GM19099 (cell line): ENCODE measurements around the gene CPNE2.

Experiments used
- POLR2A ChIP-seq: IDR thresholded peaks from 3 replicates; pipeline ENCODE4 v1.6.1; 2011; ENCODE audit warnings: low read depth; ENCODE audit not compliant: insufficient read length; ENCODE audit errors: extremely low read depth

Gene CPNE2

DNA sequence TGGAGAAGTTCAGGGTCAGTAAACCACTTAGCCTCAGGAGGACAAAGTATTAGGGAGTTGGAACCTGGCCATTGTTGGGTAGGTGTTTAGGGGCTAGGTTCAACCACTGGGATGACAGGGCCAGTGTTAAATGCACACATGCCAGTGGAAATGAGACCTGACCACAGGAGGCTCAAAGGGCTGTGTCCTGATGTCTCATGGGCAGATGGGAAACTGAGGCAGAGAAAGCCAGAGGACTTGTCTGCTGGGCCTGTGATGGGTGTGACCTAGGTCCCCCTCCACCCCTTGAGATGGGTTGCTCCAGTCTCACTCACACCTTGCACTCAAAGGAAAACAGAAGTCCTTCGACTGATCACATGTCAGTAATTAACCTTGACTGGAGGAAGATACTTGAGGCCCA is 16.0 kb downstream of the CPNE2 start:
- no peak for TF ChIP-seq POLR2A

- no peak for TF ChIP-seq POLR2A
Measured at GRCh38 chr16:57110937-57111336, 18.6 kb downstream of the CPNE2 start.

DNA sequence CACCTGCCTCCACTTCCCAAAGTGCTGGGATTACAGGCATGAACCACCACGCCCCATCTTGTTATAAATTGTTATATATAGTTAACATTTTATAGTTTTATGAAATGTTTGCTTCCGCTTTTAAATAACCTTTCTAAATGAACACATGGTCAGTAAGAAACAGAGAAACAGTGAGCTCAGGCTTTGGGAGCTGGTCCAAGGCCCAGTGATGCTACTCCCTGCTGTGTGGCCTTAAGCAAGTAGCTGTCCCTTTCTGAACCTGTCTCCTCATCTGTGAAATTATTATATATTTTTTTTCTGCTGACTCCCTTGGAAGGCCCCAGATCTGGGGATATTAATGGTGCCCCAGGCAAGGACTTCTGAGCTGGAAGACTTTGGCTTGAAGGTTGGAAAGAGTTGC is 19.0 kb downstream of the CPNE2 start:
- no peak for TF ChIP-seq POLR2A

DNA sequence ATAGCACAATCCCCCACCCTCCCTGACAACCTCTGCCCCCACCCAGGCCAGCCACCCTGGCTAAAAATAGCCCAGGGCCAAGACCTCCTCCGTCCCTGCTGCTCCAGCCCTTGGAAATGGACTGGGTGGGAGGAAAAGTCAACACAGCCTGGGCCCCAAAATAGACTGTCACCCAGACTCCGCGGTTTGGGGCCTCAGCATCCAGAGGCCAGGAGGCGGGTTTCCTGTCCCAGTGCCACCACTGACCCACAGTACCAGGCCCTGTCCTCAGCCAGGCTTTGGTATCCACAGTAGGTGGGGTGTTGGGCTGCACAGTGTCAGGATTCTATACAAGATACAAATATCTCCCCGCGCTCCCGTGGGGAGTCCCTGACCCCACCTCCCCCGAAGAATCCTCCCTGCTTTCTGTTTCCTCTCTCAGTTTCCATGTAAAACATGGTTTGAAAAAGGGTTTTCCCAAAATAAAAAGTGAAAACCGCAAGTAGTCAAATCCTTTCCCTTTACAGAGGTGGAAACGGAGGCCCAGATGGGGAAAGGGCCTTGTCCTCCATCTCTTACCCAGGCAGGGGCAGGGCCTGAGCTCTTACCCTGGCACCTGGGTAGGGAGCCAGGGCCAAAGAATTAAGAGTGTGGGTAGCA is 20.1 kb downstream of the CPNE2 start:
- TF ChIP-seq POLR2A: no peak

GRCh38 chr16:57113042-57113453 is 20.7 kb downstream of the CPNE2 start:
- TF ChIP-seq POLR2A: no peak

GRCh38 chr16:57113664-57114063 is 21.3 kb downstream of the CPNE2 start:
- TF ChIP-seq POLR2A: no peak

DNA sequence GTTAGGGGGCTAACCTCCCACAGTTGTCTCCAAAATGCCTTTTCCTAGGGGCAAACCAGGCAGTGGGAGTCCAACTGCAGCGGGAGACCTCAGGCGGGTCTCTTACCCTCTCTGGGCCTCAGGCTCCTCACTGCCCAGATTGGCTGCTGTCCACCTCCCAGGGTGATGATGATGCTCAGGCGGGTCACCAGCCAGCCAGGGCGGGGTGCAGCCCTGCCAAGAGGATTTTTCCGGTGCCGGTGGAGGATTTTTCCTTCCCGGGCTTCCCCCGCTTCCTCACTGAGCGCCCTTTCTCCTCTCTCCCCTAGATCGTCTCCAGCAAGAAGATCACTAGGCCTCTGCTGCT is 22.8 kb downstream of the CPNE2 start:
- TF ChIP-seq POLR2A: no peak

DNA sequence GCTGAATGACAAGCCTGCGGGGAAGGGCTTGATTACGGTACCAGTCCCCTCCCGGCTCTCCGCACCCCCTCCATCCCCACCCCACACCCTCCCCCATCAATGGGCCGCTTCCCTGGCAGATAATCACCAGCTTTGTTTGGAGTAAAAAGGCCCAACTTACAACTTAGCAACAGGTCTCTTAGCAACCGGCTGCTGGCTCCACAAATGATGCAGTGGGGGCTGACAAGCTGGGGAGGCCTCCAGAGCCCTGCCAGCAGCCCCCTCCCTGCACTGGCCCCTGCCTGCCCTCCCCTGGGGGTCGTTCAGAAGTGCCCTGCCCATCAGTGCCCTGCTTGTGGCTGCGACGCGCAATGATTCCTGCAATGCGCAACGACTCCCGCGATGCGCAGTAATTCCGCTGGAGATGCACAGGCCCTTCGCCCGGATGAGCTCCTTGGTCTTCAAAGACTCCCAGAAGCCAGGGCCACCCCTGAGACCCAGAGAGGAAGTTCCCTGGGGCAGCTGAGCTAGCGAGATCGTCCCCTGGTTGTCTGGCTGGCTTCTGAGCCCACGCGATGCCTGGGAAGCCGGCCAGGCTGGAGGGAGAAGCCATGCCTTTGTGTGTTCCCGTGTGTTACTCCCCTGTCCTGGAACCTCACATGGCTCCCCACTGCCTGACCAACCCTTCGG is 23.3 kb downstream of the CPNE2 start:
- no peak for TF ChIP-seq POLR2A

DNA sequence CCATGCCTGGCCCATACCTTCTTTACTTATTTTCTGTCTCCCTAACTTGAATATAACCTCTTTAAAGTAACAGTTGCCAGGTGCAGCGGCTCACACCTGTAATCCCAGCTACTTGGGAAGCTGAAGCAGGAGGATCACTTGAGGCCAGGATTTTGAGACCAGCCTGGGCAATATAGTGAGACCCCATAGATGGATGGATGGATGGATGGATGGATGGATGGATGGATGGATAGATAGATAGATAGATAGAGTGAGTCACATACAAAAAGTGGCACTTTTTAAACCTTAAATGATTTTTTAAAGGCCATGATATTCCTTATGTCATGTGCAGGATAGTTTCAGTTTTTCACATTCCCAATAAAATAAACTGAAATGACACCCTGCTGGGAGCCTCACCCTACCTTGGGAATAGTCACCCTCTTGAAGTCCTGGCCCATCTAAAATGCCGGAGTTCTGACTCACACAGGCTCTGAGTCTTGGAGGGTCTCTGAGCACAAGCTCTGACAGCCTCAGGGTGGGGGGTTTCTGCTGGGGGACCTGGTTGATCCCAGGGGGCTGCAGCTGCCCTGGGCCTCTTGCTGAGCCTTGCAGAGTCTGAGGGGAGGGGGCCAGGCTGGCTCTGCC is 26.2 kb downstream of the CPNE2 start:
- no peak for TF ChIP-seq POLR2A

- no peak for TF ChIP-seq POLR2A
Measured at GRCh38 chr16:57123216-57123973, 31.0 kb downstream of the CPNE2 start.

- TF ChIP-seq POLR2A: no peak
Measured at GRCh38 chr16:57123974-57124674, 31.7 kb downstream of the CPNE2 start.

GRCh38 chr16:57125376-57125775 is 33.0 kb downstream of the CPNE2 start:
- no peak for TF ChIP-seq POLR2A

DNA sequence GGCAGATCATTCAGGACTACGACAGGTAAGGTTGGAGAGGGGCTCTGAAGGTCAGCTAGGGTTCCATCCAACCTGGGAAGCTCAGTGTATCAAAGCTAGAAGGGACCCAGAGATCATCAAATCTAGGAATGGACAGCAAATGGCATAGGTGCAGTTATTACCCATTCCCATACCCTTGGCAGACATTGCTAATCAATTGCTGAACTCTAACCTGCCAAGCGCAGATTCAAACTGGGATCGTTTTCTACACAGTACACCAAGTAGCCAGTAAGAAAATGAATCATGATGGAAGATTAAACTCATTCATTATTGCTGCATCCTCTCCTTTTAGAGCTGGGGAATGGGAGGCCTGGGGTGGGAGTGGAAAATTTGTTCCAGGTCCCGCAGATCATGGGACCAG is 33.6 kb downstream of the CPNE2 start:
- no peak for TF ChIP-seq POLR2A

DNA sequence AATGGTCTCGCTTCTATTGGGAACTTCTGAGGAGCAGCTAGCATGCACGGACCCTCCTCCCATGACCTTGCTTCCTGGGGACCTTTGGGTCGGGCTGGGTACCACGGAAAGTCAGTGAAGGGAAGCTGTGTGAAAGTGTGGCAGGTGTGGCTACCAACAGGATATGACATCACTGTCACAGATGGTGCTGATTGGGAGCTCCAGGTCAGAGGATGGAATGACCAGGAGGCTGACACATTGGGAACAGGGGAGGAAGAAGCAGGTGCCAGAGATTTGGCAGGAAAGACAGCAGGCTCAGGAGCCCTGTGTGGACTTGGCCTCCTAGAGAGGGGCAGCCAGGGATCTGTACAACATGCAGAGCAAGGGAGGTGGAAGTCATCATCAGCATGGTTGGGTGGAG is 34.0 kb downstream of the CPNE2 start:
- no peak for TF ChIP-seq POLR2A

GRCh38 chr16:57127037-57127763 is 34.8 kb downstream of the CPNE2 start:
- no peak for TF ChIP-seq POLR2A

DNA sequence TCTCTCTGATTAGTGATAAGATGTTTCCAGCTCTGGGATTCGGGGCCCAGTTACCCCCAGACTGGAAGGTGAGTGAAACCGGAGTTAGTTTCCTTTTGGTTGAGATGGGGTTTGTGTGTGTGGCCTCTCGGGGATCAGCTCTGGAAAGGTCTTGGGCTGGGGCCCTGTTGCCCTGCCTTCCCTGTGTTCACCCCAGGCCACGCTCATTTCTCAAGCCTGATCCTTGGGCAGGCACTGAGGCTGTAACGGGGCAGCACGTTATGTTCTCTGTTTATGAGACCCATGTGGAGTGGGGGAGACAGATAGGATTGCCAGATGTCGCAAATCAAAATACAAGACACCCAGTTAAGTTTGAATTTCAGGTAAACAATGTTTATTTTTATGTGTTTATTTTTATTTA is 35.5 kb downstream of the CPNE2 start:
- no peak for TF ChIP-seq POLR2A
